ENCODE measurements around the gene SUGP1. TPM values are rescaled to one million over a fixed set of nuclear protein-coding genes. Genes with fewer than 3 reads are reported as not detected.

SUGP1 gene
- total and polyA plus RNA-seq, 2 of the 13 experiments (the other 11 are each of a cell fraction or from before 2014, with no cell fraction given) = 21.6 to 25.9 TPM

DNA sequence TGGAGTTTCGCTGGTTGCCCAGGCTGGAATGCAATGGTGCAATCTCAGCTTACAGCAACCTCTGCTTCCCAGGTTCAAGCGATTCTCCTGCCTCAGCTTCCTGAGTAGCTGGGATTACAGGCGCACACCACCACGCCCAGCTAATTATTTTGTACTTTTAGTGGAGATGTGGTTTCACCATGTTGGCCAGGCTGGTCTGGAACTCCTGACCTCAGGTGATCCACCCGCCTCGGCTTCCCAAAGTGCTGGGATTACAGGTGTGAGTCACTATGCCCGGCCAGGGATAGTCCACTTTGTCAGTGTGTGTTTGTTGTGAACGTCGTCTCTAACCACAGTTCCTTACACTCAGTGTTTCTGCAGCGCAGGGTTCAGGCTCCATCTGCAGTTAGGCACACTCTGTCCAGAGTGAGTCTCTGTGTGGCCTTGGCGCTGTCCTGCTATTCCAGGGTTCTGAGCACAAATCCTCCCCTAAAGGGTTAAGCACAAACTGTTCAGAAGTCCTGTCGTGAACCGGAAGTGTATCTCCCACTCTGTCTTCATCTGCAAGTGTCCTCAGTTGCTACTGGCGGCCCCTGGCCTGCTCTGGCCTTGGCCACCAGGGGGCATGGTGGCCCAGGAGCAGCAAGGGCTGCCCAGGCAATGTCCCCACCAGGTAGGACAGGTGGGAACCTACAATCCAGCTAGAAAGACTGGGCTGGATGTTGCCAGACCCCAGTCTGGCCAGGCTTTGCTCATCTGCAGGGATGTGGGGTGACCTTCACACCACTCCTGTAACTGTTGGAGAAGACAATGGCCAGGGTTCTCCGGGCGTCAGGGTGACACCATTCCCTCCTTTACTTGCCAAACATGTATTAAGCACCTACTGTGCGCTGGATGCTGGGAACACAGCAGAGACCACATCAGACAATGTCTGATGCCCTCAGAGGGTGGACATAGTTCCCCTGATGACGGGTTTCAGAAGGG lies 46.4 kb upstream of the SUGP1 start (continued):
- TF ChIP-seq CREB1 (IDR thresholded peaks at IDR 0.05) (no peak), CREB1 (CRISPR knock-in tag; IDR thresholded peaks at IDR 0.05) (peak; percentile 55; the same call in 1 of the 2 replicates), ZNF138 (CRISPR knock-in tag; IDR thresholded peaks at IDR 0.05; ENCODE audit: low read depth) (no peak), ZFY (CRISPR knock-in tag; IDR thresholded peaks at IDR 0.05) (peak; percentile 66; the same call in 1 of the 2 replicates), DMAP1 (CRISPR knock-in tag; IDR thresholded peaks at IDR 0.05) (no peak; the same call in 1 of the 2 replicates), RFXAP (CRISPR knock-in tag; IDR thresholded peaks at IDR 0.05; ENCODE audit: borderline replicate concordance) (peak; percentile 88; the same call in 1 of the 2 replicates), NR1H2 (CRISPR knock-in tag; IDR thresholded peaks at IDR 0.05; ENCODE audit: borderline replicate concordance, low read depth) (no peak), REPIN1 (CRISPR knock-in tag; IDR thresholded peaks at IDR 0.05; ENCODE audit: borderline replicate concordance, low read depth) (peak; percentile 88; the same call in 1 of the 2 replicates), CHCHD3 (CRISPR knock-in tag; IDR thresholded peaks at IDR 0.05) (no peak), ESRRA (CRISPR knock-in tag; IDR thresholded peaks at IDR 0.05; ENCODE audit: low read depth) (no peak), ZNF724P (CRISPR knock-in tag; IDR thresholded peaks at IDR 0.05; ENCODE audit: borderline replicate concordance) (no peak), ZNF773 (CRISPR knock-in tag; IDR thresholded peaks at IDR 0.05; ENCODE audit: borderline replicate concordance) (no peak), YEATS4 (CRISPR knock-in tag; IDR thresholded peaks at IDR 0.05; ENCODE audit: borderline replicate concordance) (peak; percentile 75; the same call in 1 of the 2 replicates), CBX2 (IDR thresholded peaks at IDR 0.05; ENCODE audit: low read depth, low read length) (no peak), CBX2 (CRISPR knock-in tag; IDR thresholded peaks at IDR 0.05; ENCODE audit: low read depth) (no peak), ZNF430 (CRISPR knock-in tag; IDR thresholded peaks at IDR 0.05) (peak; percentile 80; the same call in 1 of the 2 replicates), HNRNPH1 (optimal IDR thresholded peaks at IDR 0.05; ENCODE audit: low read depth, low read length) (no peak), FOXA1 (IDR thresholded peaks at IDR 0.05) (no peak), FOXA1 (CRISPR knock-in tag; IDR thresholded peaks at IDR 0.05) (peak; percentile 26; the same call in 1 of the 2 replicates)
- TF ChIP-seq, protein P1, sequence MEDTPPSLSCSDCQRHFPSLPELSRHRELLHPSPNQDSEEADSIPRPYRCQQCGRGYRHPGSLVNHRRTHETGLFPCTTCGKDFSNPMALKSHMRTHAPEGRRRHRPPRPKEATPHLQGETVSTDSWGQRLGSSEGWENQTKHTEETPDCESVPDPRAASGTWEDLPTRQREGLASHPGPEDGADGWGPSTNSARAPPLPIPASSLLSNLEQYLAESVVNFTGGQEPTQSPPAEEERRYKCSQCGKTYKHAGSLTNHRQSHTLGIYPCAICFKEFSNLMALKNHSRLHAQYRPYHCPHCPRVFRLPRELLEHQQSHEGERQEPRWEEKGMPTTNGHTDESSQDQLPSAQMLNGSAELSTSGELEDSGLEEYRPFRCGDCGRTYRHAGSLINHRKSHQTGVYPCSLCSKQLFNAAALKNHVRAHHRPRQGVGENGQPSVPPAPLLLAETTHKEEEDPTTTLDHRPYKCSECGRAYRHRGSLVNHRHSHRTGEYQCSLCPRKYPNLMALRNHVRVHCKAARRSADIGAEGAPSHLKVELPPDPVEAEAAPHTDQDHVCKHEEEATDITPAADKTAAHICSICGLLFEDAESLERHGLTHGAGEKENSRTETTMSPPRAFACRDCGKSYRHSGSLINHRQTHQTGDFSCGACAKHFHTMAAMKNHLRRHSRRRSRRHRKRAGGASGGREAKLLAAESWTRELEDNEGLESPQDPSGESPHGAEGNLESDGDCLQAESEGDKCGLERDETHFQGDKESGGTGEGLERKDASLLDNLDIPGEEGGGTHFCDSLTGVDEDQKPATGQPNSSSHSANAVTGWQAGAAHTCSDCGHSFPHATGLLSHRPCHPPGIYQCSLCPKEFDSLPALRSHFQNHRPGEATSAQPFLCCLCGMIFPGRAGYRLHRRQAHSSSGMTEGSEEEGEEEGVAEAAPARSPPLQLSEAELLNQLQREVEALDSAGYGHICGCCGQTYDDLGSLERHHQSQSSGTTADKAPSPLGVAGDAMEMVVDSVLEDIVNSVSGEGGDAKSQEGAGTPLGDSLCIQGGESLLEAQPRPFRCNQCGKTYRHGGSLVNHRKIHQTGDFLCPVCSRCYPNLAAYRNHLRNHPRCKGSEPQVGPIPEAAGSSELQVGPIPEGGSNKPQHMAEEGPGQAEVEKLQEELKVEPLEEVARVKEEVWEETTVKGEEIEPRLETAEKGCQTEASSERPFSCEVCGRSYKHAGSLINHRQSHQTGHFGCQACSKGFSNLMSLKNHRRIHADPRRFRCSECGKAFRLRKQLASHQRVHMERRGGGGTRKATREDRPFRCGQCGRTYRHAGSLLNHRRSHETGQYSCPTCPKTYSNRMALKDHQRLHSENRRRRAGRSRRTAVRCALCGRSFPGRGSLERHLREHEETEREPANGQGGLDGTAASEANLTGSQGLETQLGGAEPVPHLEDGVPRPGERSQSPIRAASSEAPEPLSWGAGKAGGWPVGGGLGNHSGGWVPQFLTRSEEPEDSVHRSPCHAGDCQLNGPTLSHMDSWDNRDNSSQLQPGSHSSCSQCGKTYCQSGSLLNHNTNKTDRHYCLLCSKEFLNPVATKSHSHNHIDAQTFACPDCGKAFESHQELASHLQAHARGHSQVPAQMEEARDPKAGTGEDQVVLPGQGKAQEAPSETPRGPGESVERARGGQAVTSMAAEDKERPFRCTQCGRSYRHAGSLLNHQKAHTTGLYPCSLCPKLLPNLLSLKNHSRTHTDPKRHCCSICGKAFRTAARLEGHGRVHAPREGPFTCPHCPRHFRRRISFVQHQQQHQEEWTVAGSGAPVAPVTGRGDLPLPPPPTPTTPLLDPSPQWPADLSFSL (CRISPR knock-in tag; IDR thresholded peaks at IDR 0.05) = peak; percentile 74
- TF ChIP-seq, protein P2, sequence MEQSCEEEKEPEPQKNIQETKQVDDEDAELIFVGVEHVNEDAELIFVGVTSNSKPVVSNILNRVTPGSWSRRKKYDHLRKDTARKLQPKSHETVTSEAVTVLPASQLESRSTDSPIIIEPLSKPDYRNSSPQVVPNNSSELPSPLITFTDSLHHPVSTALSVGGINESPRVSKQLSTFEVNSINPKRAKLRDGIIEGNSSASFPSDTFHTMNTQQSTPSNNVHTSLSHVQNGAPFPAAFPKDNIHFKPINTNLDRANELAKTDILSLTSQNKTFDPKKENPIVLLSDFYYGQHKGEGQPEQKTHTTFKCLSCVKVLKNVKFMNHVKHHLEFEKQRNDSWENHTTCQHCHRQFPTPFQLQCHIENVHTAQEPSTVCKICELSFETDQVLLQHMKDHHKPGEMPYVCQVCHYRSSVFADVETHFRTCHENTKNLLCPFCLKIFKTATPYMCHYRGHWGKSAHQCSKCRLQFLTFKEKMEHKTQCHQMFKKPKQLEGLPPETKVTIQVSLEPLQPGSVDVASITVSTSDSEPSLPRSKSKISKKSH (CRISPR knock-in tag; IDR thresholded peaks at IDR 0.05; ENCODE audit: borderline replicate concordance) = peak; percentile 79; the same call in 1 of the 2 replicates
- TF ChIP-seq, protein P3, sequence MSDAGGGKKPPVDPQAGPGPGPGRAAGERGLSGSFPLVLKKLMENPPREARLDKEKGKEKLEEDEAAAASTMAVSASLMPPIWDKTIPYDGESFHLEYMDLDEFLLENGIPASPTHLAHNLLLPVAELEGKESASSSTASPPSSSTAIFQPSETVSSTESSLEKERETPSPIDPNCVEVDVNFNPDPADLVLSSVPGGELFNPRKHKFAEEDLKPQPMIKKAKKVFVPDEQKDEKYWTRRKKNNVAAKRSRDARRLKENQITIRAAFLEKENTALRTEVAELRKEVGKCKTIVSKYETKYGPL (CRISPR knock-in tag; IDR thresholded peaks at IDR 0.05) = no peak
